H9 (cell line): ENCODE measurements around the gene SLC2A4RG. TPM values are rescaled to one million over a fixed set of nuclear protein-coding genes. Genes with fewer than 3 reads are reported as not detected.

Experiments used
- DNase-seq: peaks from one replicate; pipeline ENCODE4 v3.0.0-alpha.2; 2017
- H2AFZ ChIP-seq: one replicate; pipeline ENCODE4 v1.6.1; 2013; ENCODE audit warnings: mild to moderate bottlenecking, low read length, control low read depth, moderate library complexity
- H2AK5ac ChIP-seq: 2 replicates; pipeline ENCODE4 v1.6.1; 2013; ENCODE audit warnings: low read length, control low read depth, mixed read lengths; ENCODE audit not compliant: insufficient read length
- H2BK120ac ChIP-seq: one replicate; pipeline ENCODE4 v1.6.1; 2013; ENCODE audit warnings: low read depth, mild to moderate bottlenecking, low read length, control low read depth, inconsistent platforms; ENCODE audit not compliant: poor library complexity, severe bottlenecking
- H2BK12ac ChIP-seq: 2 replicates; pipeline ENCODE4 v1.6.1; 2013; ENCODE audit warnings: low read length, control low read depth, mixed read lengths, low read depth; ENCODE audit not compliant: insufficient read length
- H2BK15ac ChIP-seq: 2 replicates; pipeline ENCODE4 v1.6.1; 2013; ENCODE audit warnings: low read depth, low read length, control low read depth
- H2BK20ac ChIP-seq: one replicate; pipeline ENCODE4 v1.6.1; 2013; ENCODE audit warnings: low read depth, mild to moderate bottlenecking, low read length, control low read depth, inconsistent platforms; ENCODE audit not compliant: poor library complexity, severe bottlenecking
- H2BK5ac ChIP-seq: 2 replicates; pipeline ENCODE4 v1.6.1; 2013; ENCODE audit warnings: low read length, control low read depth, mixed read lengths; ENCODE audit not compliant: insufficient read length
- H3K14ac ChIP-seq: 2 replicates; pipeline ENCODE4 v1.6.1; 2013; ENCODE audit warnings: low read length, control low read depth; ENCODE audit not compliant: insufficient read depth
- H3K18ac ChIP-seq: 2 replicates; pipeline ENCODE4 v1.6.1; 2013; ENCODE audit warnings: low read depth, mild to moderate bottlenecking, mixed read lengths, low read length, control low read depth; ENCODE audit not compliant: insufficient read length
- H3K23ac ChIP-seq: 2 replicates; pipeline ENCODE4 v1.6.1; 2013; ENCODE audit warnings: low read length, control low read depth, mixed read lengths, low read depth; ENCODE audit not compliant: insufficient read length
- H3K23me2 ChIP-seq: 2 replicates; pipeline ENCODE4 v1.6.1; 2013; ENCODE audit warnings: low read depth, mild to moderate bottlenecking, mixed read lengths, low read length, control low read depth; ENCODE audit not compliant: insufficient read length, poor library complexity, severe bottlenecking
- H3K27ac ChIP-seq: 2 replicates; pipeline ENCODE4 v1.5.1; 2013; ENCODE audit warnings: low read length, control low read depth, mixed read lengths, low read depth; ENCODE audit not compliant: insufficient read length
- H3K27me3 ChIP-seq: 2 replicates; pipeline ENCODE4 v1.6.1; 2013; ENCODE audit warnings: low read length, control low read depth, inconsistent platforms; ENCODE audit not compliant: insufficient read depth
- H3K4ac ChIP-seq: 2 replicates; pipeline ENCODE4 v1.6.1; 2013; ENCODE audit warnings: low read depth, mild to moderate bottlenecking, control low read depth, inconsistent platforms, low read length, moderate library complexity
- H3K4me1 ChIP-seq: 2 replicates; pipeline ENCODE4 v1.6.1; 2013; ENCODE audit warnings: low read length, control low read depth, inconsistent platforms; ENCODE audit not compliant: insufficient read depth
- H3K4me2 ChIP-seq: 2 replicates; pipeline ENCODE4 v1.6.1; 2013; ENCODE audit warnings: low read length, control low read depth, mixed read lengths; ENCODE audit not compliant: insufficient read length, insufficient read depth
- H3K56ac ChIP-seq: 2 replicates; pipeline ENCODE4 v1.6.1; 2013; ENCODE audit warnings: low read depth, mild to moderate bottlenecking, mixed read lengths, low read length, control low read depth; ENCODE audit not compliant: insufficient read length
- H3K79me1 ChIP-seq: 2 replicates; pipeline ENCODE4 v1.6.1; 2013; ENCODE audit warnings: low read depth, mild to moderate bottlenecking, moderate library complexity, low read length, control low read depth, inconsistent platforms; ENCODE audit not compliant: insufficient read depth, poor library complexity, severe bottlenecking
- H3K79me2 ChIP-seq: 2 replicates; pipeline ENCODE4 v1.6.1; 2013; ENCODE audit warnings: low read length, control low read depth, inconsistent platforms; ENCODE audit not compliant: insufficient read depth
- H3K9ac ChIP-seq: 2 replicates; pipeline ENCODE4 v1.6.1; 2013; ENCODE audit warnings: low read length, control low read depth, mixed read lengths; ENCODE audit not compliant: insufficient read length; ENCODE audit errors: extremely low read depth
- H3K9me3 ChIP-seq: one replicate; pipeline ENCODE4 v1.6.1; 2013; ENCODE audit warnings: low read depth, low read length, inconsistent platforms; ENCODE audit not compliant: control insufficient read depth
- H3T11ph ChIP-seq: one replicate; pipeline ENCODE4 v1.6.1; 2013; ENCODE audit warnings: mild to moderate bottlenecking, low read length, control low read depth, inconsistent platforms
- H4K20me1 ChIP-seq: one replicate; pipeline ENCODE4 v1.6.1; 2013; ENCODE audit not compliant: control insufficient read depth, insufficient read length, insufficient read depth
- H4K5ac ChIP-seq: 2 replicates; pipeline ENCODE4 v1.6.1; 2013; ENCODE audit warnings: low read depth, mild to moderate bottlenecking, mixed read lengths, low read length, control low read depth; ENCODE audit not compliant: insufficient read length
- H4K8ac ChIP-seq: replicated peaks from 2 replicates; pipeline ENCODE4 v1.6.1; 2013; ENCODE audit warnings: low read length, control low read depth, mixed read lengths, low read depth; ENCODE audit not compliant: insufficient read length
- H4K91ac ChIP-seq: 2 replicates; pipeline ENCODE4 v1.6.1; 2013; ENCODE audit warnings: low read depth, mild to moderate bottlenecking, moderate library complexity, mixed read lengths, low read length, control low read depth; ENCODE audit not compliant: insufficient read length
- H3K27ac Mint-ChIP-seq, 3 experiments: 2 replicates in 2 of 3; 3 replicates in 1 of 3; pipeline ENCODE4 v1.8.0; 2020 to 2021; ENCODE audit warnings: mixed read lengths in 3 of 3, mild to moderate bottlenecking in 1 of 3, moderate library complexity in 1 of 3
- H3K27me3 Mint-ChIP-seq: 2 replicates; pipeline ENCODE4 v1.8.0; 2021; ENCODE audit warnings: low read depth, mild to moderate bottlenecking, moderate library complexity, mixed read lengths
- H3K36me3 Mint-ChIP-seq, 3 experiments: 2 replicates in 2 of 3; 3 replicates in 1 of 3; pipeline ENCODE4 v1.8.0; 2020 to 2021; ENCODE audit warnings: low read depth in 3 of 3, mixed read lengths in 3 of 3; ENCODE audit not compliant: insufficient read depth in 1 of 3
- H3K4me1 Mint-ChIP-seq, 2 experiments: 2 replicates each; pipeline ENCODE4 v1.8.0; 2020; ENCODE audit warnings: mixed read lengths in 2 of 2
- H3K4me3 Mint-ChIP-seq, 2 experiments: 2 replicates in 1 of 2; 3 replicates in 1 of 2; pipeline ENCODE4 v1.8.0; 2020 to 2021; ENCODE audit warnings: mild to moderate bottlenecking in 2 of 2, mixed read lengths in 2 of 2, moderate library complexity in 1 of 2
- H3K9me3 Mint-ChIP-seq, 2 experiments: 2 replicates in 1 of 2; 3 replicates in 1 of 2; pipeline ENCODE4 v1.8.0; 2020; ENCODE audit warnings: mild to moderate bottlenecking in 2 of 2, mixed read lengths in 2 of 2, moderate library complexity in 1 of 2
- WGBS: extraction: QIAGEN DNeasy Blood & Tissue Kit; methylation state at CpG from one replicate; pipeline ENCODE4 v1.1.7; 2013; ENCODE audit warnings: missing lambda C conversion rate, low lambda C conversion rate, mixed read lengths; ENCODE audit not compliant: insufficient read length; ENCODE audit errors: extremely low coverage; 5-methylcytosine and 5-hydroxymethylcytosine counted together
- total RNA-seq: library from RNA; stranded (reverse); gene quantifications from 2 replicates; pipeline ENCODE4 v1.2.1, GENCODE V29; 2021
- TF ChIP-seq, protein P1 (sequence below): fragments of 200-600 bp; sonication (generic); conservative IDR thresholded peaks from 3 replicates; pipeline ENCODE4 v1.8.0; 2021; ENCODE audit warnings: antibody characterized with exemption, mild to moderate bottlenecking

Gene SLC2A4RG
- total RNA-seq, 1 experiment from 2014 or later = 43.9 TPM

DNA sequence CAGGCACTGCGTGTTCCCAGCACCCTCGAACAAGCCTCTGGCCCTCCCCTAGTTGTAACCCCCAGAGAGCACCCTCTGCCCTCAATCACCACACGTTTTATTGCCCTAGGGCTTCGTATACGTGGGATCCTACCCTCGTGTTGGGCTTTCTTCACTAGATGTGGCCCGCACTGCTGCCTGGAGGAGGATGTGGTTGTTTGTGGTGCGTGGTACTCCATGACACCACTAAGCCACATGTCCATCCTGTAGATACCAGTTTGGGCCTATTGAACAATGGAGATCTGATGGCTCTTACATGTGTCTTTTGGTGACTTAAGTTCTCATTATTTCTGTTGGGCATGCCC lies 17.0 kb downstream of the SLC2A4RG start:
- peaks cover 0 to 12% (median 2%) of the 10 kb centered on the region in 3 experiments; a peak in 5 of 7 replicates for H3K36me3 Mint-ChIP-seq
- H3K4me1 ChIP-seq = no peaks in the 10 kb centered on the region; the same call in 1 of the 2 replicates
- no peak overlapping the region for H3K23ac ChIP-seq
- TF ChIP-seq, protein P1, sequence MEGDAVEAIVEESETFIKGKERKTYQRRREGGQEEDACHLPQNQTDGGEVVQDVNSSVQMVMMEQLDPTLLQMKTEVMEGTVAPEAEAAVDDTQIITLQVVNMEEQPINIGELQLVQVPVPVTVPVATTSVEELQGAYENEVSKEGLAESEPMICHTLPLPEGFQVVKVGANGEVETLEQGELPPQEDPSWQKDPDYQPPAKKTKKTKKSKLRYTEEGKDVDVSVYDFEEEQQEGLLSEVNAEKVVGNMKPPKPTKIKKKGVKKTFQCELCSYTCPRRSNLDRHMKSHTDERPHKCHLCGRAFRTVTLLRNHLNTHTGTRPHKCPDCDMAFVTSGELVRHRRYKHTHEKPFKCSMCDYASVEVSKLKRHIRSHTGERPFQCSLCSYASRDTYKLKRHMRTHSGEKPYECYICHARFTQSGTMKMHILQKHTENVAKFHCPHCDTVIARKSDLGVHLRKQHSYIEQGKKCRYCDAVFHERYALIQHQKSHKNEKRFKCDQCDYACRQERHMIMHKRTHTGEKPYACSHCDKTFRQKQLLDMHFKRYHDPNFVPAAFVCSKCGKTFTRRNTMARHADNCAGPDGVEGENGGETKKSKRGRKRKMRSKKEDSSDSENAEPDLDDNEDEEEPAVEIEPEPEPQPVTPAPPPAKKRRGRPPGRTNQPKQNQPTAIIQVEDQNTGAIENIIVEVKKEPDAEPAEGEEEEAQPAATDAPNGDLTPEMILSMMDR = no peak
- H3K56ac ChIP-seq = no peak overlapping the region
- no peaks in the 10 kb centered on the region for H3K9me3 Mint-ChIP-seq
- no peak overlapping the region for H2BK120ac ChIP-seq
- no peaks in the 10 kb centered on the region for H3K9me3 ChIP-seq
- H3T11ph ChIP-seq = no peak overlapping the region
- H2BK15ac ChIP-seq = no peak overlapping the region
- H3K27ac Mint-ChIP-seq = peak overlapping the region in 1 of 3 experiments; percentile 55; a peak in 2 of 7 replicates
- H3K27me3 Mint-ChIP-seq = no peaks in the 10 kb centered on the region
- H4K5ac ChIP-seq = no peak overlapping the region
- H2BK20ac ChIP-seq = no peak overlapping the region
- no peak overlapping the region for H2AK5ac ChIP-seq
- H3K9ac ChIP-seq = no peak overlapping the region
- DNase-seq = no peak
- H2BK12ac ChIP-seq = no peak overlapping the region
- no peak overlapping the region for H2AFZ ChIP-seq
- no peaks in the 10 kb centered on the region for H3K27me3 ChIP-seq
- H3K79me2 ChIP-seq = no peaks in the 10 kb centered on the region
- H3K4me2 ChIP-seq = no peak overlapping the region
- no peaks in the 10 kb centered on the region for H3K79me1 ChIP-seq
- no peak overlapping the region for H3K27ac ChIP-seq
- H4K8ac ChIP-seq = no peak overlapping the region
- no peak overlapping the region for H3K4me3 Mint-ChIP-seq
- H4K20me1 ChIP-seq = no peaks in the 10 kb centered on the region
- no peaks in the 10 kb centered on the region for H3K23me2 ChIP-seq
- WGBS = no CpG with 5 or more reads among the region's 8 CpGs
- no peak overlapping the region for H3K18ac ChIP-seq
- no peak overlapping the region for H2BK5ac ChIP-seq
- H3K4me1 Mint-ChIP-seq = peaks cover 11 to 19% of the 10 kb centered on the region in 2 experiments
- no peak overlapping the region for H3K14ac ChIP-seq
- H3K4ac ChIP-seq = no peak overlapping the region
- H4K91ac ChIP-seq = no peak overlapping the region
